T-helper 1 cell treated with Interleukin-12 subunit alpha and Interleukin-12 subunit beta and Interleukin-4 antibody, amounts not matched to agents 30 μg/mL and 1 μg/mL, for 36 hours (primary cell): Measurements from ENCODE around the gene MMP10.

ENCODE experiments used
- H3K27ac Mint-ChIP-seq: one replicate; pipeline ENCODE4 v1.8.0; 2021; ENCODE audit warnings: mild to moderate bottlenecking, mixed read lengths
- H3K27me3 Mint-ChIP-seq: one replicate; pipeline ENCODE4 v1.8.0; 2021; ENCODE audit warnings: low read depth, mixed read lengths
- H3K36me3 Mint-ChIP-seq: one replicate; pipeline ENCODE4 v1.8.0; 2021; ENCODE audit warnings: low read depth, mixed read lengths
- H3K4me1 Mint-ChIP-seq: one replicate; pipeline ENCODE4 v1.8.0; 2021; ENCODE audit warnings: low read depth, mixed read lengths
- H3K4me3 Mint-ChIP-seq: one replicate; pipeline ENCODE4 v1.8.0; 2021; ENCODE audit warnings: mild to moderate bottlenecking, moderate library complexity, mixed read lengths
- H3K9me3 Mint-ChIP-seq: one replicate; pipeline ENCODE4 v1.8.0; 2021; ENCODE audit warnings: mixed read lengths

Gene MMP10

DNA sequence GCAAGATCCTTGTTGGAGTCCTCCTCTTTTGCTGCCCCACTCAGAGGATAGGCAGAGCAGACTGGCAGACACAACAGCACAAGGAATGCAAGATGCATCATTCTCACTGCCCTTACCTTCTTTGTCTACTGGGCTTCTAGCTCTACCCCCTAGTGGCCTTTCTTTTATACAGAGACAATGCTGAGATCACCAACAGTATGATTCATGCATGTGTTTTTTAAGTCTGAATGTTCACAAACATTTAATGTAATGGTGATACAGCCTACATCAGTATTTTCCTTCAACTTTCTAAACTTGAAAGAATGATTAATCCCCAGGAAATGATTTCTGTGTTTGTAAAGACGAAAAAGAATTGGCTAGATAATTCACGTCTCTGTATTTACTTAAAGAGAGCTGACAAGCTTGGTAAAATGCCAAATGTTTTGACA is at the start of gene MMP10:
Gene MMP10, minus strand, starts transcription at position 138 of the 428 bp plus-strand sequence. Its CDS starts 37 bp downstream, at position 101.
- H3K4me3 Mint-ChIP-seq: no peak within 1 kb of the TSS
- H3K36me3 Mint-ChIP-seq: no peaks in the 10 kb centered on the region
- H3K27me3 Mint-ChIP-seq: peaks cover 9% of the 10 kb centered on the region
- H3K4me1 Mint-ChIP-seq: no peaks in the 10 kb centered on the region
- H3K27ac Mint-ChIP-seq: no peak within 1 kb of the TSS
- no peaks in the 10 kb centered on the region for H3K9me3 Mint-ChIP-seq

DNA sequence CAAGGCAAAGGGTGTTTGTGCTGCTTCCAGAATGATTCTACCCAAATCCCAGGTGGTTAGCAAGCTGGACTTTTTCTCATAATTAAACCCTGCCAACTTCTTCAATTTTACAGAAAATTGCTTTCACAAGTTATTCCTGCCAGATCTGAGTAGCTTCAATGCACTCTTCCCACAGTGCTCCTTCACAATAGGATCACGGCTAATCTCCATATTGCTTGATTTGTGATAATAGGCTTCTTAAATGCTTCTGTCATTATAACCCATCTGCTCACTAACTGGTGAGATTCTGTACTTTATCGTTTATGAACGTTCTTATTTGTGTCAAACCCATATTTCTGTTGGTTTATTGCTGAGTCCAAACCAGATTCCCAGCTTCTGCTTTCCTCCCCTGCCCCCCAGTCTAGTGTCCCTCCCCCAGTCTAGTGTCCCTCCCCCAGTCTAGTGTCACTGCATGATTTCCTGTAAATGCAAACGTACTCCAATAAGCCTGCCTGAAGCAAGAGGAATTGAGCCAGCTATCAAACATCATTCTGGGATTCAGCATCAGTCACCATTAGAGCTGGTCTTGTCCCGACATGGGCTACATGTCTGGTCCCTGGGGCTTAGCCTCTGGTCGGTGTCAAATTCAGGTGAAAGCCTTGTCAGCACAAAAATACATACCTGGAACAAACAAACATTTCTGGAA is 49.0 kb upstream of the MMP10 start:
- no peak overlapping the region for H3K4me3 Mint-ChIP-seq
- H3K36me3 Mint-ChIP-seq: no peaks in the 10 kb centered on the region
- no peak overlapping the region for H3K27ac Mint-ChIP-seq
- H3K9me3 Mint-ChIP-seq: no peaks in the 10 kb centered on the region
- peaks cover 3% of the 10 kb centered on the region for H3K4me1 Mint-ChIP-seq
- H3K27me3 Mint-ChIP-seq: peaks cover 32% of the 10 kb centered on the region

DNA sequence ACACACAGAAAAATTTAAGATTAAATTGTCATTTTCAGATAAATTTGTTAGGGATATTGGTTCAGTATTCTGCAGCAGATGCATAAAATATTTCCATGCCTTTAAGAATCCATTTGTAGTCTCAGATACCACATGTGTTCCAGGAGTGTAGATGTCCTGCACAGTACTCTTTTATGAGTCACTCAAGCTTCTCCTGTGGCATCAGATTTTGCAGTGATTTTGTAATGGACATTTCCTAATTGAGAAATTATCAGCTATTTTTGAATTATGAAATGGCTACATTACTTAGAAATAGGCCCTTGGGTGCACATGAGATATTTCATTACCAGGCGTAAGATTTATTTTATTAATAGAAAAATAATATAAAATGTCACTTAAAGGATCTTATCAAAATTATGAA is 44.1 kb upstream of the MMP10 start:
- no peak overlapping the region for H3K27ac Mint-ChIP-seq
- H3K4me3 Mint-ChIP-seq: no peak overlapping the region
- no peaks in the 10 kb centered on the region for H3K36me3 Mint-ChIP-seq
- peaks cover 5% of the 10 kb centered on the region for H3K27me3 Mint-ChIP-seq
- no peaks in the 10 kb centered on the region for H3K4me1 Mint-ChIP-seq
- H3K9me3 Mint-ChIP-seq: no peaks in the 10 kb centered on the region

DNA sequence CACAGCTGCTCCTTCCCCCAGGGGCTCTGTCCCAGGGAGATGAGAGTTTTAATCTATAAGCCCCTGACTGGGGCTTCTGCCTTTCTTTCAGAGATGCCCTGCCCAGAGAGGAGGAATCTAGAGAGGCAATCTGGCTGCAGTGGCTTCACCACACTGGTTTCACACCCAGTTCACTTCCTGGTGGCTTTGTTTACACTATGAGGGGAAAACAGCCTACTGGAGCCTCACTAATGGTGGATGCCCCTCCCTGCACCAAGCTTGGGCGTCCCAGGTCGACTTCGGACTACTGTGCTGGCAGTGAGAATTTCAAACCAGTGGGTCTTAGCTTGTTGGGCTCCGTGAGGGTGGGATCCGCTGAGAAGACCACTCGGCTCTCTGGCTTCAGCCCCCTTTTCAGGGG is 39.1 kb upstream of the MMP10 start:
- no peak overlapping the region for H3K4me3 Mint-ChIP-seq
- H3K36me3 Mint-ChIP-seq: no peaks in the 10 kb centered on the region

GRCh38 chr11:102813484-102813883 is 33.1 kb upstream of the MMP10 start:
- Mint-ChIP-seq H3K27me3 (no peaks in the 10 kb centered on the region), H3K4me3 (no peak overlapping the region), H3K27ac (no peak overlapping the region)

More for the DNA sequence above, 39.1 kb upstream of the MMP10 start:
- Mint-ChIP-seq H3K9me3 (peaks cover 6% of the 10 kb centered on the region), H3K27ac (no peak overlapping the region), H3K4me1 (no peaks in the 10 kb centered on the region), H3K27me3 (no peaks in the 10 kb centered on the region)

GRCh38 chr11:102812188-102812587 is 31.8 kb upstream of the MMP10 start:
- no peak overlapping the region for H3K27ac Mint-ChIP-seq
- peaks cover 6% of the 10 kb centered on the region for H3K9me3 Mint-ChIP-seq
- H3K36me3 Mint-ChIP-seq: no peaks in the 10 kb centered on the region

More at GRCh38 chr11:102813484-102813883, 33.1 kb upstream of the MMP10 start:
- Mint-ChIP-seq H3K4me1 (no peaks in the 10 kb centered on the region), H3K36me3 (no peaks in the 10 kb centered on the region), H3K9me3 (peaks cover 6% of the 10 kb centered on the region)

DNA sequence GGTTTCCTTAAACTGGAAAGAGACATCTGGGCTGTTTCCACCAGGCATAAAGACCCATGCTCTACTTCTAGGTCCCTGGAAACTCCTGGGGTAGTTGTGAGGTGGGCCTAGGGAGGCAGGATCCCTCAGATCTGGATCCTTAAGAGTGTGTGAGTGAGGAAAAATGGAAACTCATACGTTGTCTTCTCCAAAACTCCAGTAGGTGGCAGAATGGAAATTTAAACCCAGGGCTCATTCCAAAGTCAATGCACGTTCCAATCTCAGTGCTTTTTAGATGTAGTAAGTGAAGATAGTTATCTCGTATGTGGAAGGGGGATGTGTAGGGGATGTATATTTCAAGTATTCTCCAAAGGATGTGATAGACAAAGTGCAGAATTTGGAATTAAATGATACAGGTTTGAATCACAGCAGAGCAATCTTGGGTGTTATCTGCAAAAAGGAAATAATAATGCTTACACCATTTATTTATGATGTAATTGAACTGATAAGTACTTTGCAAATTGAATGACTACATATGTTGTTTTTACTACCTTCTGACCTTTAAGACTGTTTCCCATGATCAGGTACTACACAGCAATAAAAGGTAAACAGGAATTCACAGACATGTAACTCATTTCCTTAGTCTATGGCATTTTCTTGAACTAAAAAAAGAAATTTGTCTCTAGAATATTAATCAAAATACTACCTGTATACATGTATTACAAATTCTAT is 30.7 kb upstream of the MMP10 start:
- Mint-ChIP-seq H3K27me3 (no peaks in the 10 kb centered on the region), H3K27ac (no peak overlapping the region), H3K9me3 (no peaks in the 10 kb centered on the region)

More at GRCh38 chr11:102812188-102812587, 31.8 kb upstream of the MMP10 start:
- Mint-ChIP-seq H3K4me3 (no peak overlapping the region), H3K27me3 (no peaks in the 10 kb centered on the region), H3K4me1 (no peaks in the 10 kb centered on the region)

GRCh38 chr11:102809971-102810370 is 29.5 kb upstream of the MMP10 start:
- Mint-ChIP-seq H3K36me3 (no peaks in the 10 kb centered on the region), H3K27ac (no peak overlapping the region), H3K4me1 (no peaks in the 10 kb centered on the region), H3K27me3 (no peaks in the 10 kb centered on the region), H3K9me3 (no peaks in the 10 kb centered on the region), H3K4me3 (no peak overlapping the region)

More for the DNA sequence above, 30.7 kb upstream of the MMP10 start:
- Mint-ChIP-seq H3K36me3 (no peaks in the 10 kb centered on the region), H3K4me1 (no peaks in the 10 kb centered on the region), H3K4me3 (no peak overlapping the region)

DNA sequence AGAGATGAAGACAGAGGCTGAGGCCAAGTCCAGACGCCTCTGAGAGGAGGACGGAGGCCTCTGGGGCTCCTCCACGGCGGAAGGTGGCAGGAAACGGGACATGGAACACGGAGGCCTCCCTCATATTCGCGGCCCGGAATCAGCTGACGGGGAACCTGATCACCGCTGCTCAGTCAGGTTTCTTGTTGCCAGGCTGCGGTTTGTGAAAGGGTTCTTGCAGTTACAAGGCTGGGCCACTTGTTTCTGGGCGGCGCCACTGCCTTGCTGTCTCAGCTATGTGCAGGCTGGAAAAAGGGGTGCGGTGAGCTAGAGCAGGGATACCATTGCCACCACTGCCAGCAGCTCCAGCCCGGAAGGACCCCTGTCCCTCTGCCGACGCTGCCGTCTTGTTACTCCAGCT is 27.5 kb upstream of the MMP10 start:
- H3K27ac Mint-ChIP-seq: no peak overlapping the region
- H3K9me3 Mint-ChIP-seq: no peaks in the 10 kb centered on the region
- H3K4me1 Mint-ChIP-seq: no peaks in the 10 kb centered on the region
- no peaks in the 10 kb centered on the region for H3K36me3 Mint-ChIP-seq
- no peak overlapping the region for H3K4me3 Mint-ChIP-seq
- H3K27me3 Mint-ChIP-seq: no peaks in the 10 kb centered on the region

DNA sequence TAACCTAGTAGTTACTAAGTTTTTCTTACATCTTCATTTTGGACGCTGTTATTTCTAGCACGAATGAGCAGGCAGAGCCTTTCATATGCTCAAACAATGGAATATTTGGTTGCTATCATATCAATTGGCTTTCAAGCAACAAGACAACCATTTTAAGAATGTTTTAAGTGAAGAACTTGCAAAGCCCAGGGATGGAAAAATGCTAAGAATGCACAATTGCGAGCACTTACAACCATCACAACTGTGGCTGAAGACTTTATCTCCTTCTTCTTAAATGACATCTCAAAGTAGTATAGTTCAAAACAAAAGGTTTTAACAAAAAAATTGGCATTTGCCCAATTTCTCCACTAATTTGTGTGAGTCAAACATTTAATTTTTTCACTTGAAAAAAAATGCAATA is 25.9 kb upstream of the MMP10 start:
- Mint-ChIP-seq H3K27ac (no peak overlapping the region), H3K9me3 (no peaks in the 10 kb centered on the region), H3K4me3 (no peak overlapping the region), H3K4me1 (no peaks in the 10 kb centered on the region), H3K36me3 (no peaks in the 10 kb centered on the region), H3K27me3 (no peaks in the 10 kb centered on the region)

DNA sequence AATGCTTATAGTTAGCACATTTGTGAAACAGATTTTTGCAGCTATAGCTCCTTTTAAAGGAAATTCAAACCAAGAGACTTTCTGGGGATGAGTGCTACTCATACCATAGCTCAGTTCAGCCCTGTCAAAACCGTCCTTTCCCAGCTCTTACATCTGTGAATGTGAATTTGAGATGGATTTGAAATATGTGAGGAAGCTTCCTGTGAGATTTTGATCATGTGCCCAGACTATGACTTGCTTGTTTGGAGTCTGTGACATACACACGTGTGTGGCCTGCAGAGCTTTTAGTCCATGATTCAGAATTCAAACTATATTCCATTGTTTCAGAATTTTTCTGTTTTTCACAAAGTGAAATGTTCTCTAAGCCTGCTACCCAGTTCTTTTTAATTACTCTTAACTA is 21.9 kb upstream of the MMP10 start:
- Mint-ChIP-seq H3K36me3 (no peaks in the 10 kb centered on the region), H3K9me3 (no peaks in the 10 kb centered on the region), H3K27me3 (no peaks in the 10 kb centered on the region), H3K27ac (no peak overlapping the region), H3K4me1 (no peaks in the 10 kb centered on the region), H3K4me3 (no peak overlapping the region)

GRCh38 chr11:102800767-102801166 is 20.3 kb upstream of the MMP10 start:
- Mint-ChIP-seq H3K9me3 (no peaks in the 10 kb centered on the region), H3K36me3 (no peaks in the 10 kb centered on the region), H3K27ac (no peak overlapping the region), H3K4me1 (no peaks in the 10 kb centered on the region), H3K27me3 (peaks cover 3% of the 10 kb centered on the region), H3K4me3 (no peak overlapping the region)

DNA sequence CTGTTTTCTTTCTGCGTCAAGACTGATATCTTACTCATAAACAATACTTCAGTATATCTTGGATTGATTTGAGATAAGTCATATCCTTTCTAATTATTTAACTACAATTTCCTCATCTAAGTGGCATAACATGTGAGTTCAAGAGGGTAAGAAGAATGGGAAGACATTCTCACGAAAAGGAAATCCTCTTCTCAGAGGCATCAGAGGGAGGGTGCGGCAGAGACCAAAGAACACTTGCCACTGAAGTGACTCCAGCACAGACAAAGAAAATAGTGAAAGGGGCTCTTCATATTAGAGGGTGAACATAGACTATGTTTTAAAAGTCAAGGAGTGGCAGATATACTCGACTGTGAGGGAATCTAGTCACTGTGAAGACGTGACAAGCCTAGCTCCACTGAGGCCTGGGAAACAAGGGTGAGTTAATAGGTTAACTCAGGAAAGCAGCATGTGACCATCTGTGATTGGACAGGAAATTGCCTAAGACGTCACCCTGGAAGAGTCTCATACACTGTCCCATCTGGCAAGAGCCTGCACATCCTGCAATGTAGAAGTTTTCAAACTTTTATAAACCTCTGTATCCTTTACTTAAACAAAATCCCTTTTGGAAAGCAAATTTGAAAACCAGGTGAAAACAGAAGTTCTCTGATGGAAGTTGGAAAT is 19.4 kb upstream of the MMP10 start:
- H3K27ac Mint-ChIP-seq: no peak overlapping the region
- no peaks in the 10 kb centered on the region for H3K36me3 Mint-ChIP-seq

DNA sequence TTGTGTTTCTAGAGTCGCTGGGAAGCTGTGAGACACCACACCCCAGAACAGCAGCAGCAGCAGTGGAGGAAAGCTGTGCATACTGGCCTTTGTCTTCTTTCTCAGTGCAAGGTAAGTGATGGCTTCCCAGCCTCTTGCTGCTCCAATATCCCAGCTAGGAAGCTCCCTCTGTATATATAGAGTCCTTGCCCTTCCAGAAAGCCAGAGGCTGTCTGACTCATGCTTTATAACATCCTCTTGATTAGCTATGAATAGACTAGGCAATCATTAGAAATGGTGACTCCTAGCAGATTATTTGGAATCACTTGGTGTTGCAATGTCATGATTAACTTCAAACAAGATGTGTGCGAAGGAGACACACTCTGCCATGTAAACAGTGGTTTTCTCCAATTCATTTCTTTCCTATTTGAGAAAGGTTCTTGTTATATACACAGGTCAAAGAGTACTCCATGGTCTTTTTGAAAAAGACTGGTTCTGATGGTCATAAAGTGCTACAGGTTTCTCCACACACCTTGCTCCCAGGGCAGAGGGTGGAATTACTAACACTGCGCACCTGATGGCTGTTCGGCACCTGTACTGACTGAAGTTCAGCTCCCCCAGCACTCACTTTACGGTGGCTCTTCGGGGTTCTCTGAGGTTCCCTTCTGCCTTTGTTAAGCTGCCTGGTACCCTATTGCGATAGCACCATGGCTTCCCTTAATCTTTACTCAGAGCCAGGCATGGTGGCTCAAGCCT is 17.8 kb upstream of the MMP10 start, which contains the start of gene MMP1:
Gene MMP1, minus strand, starts transcription at position 149 of the 735 bp plus-strand sequence. Its CDS starts 68 bp downstream, at position 81.
- no peak within 1 kb of the TSS for H3K4me3 Mint-ChIP-seq
- H3K9me3 Mint-ChIP-seq: no peaks in the 10 kb centered on the region
- no peak within 1 kb of the TSS for H3K27ac Mint-ChIP-seq
- peaks cover 3% of the 10 kb centered on the region for H3K27me3 Mint-ChIP-seq
- H3K36me3 Mint-ChIP-seq: no peaks in the 10 kb centered on the region
- H3K4me1 Mint-ChIP-seq: peaks cover 1% of the 10 kb centered on the region

More for the DNA sequence above, 19.4 kb upstream of the MMP10 start:
- peaks cover 3% of the 10 kb centered on the region for H3K27me3 Mint-ChIP-seq
- H3K4me1 Mint-ChIP-seq: no peaks in the 10 kb centered on the region
- H3K9me3 Mint-ChIP-seq: no peaks in the 10 kb centered on the region
- no peak overlapping the region for H3K4me3 Mint-ChIP-seq
